Peyer's patch (tissue), 4 donors: ENCODE results near the gene HVCN1. TPM values are rescaled to one million over a fixed set of nuclear protein-coding genes. Genes with fewer than 3 reads are reported as not detected.

Experiments
- DNase-seq, 3 donors: peaks; one replicate each; pipeline ENCODE4 v3.0.0-alpha.2; 2017 to 2019
- H3K27ac ChIP-seq, 4 donors: fragments of 200-600 bp; sonication (generic); one replicate each; pipeline ENCODE4 v1.5.1; 2016 to 2019
- H3K27me3 ChIP-seq, 2 donors: fragments of 200-600 bp; sonication (generic); one replicate each; pipeline ENCODE4 v1.5.1; 2019
- H3K36me3 ChIP-seq, 3 donors: fragments of 200-600 bp; sonication (generic); one replicate each; pipeline ENCODE4 v1.5.1; 2016 to 2019
- H3K4me1 ChIP-seq, 4 donors: fragments of 200-600 bp; sonication (generic); one replicate each; pipeline ENCODE4 v1.5.1; 2016 to 2019
- H3K4me3 ChIP-seq, 4 donors: fragments of 200-600 bp; sonication (generic); 1 replicate in 3 of 4; 2 replicates in 1 of 4; pipeline ENCODE4 v1.5.1; 2016 to 2019; ENCODE audit warnings: mild to moderate bottlenecking in 1 of 4
- H3K9me3 ChIP-seq, 4 donors: fragments of 200-600 bp; sonication (generic); one replicate each; pipeline ENCODE4 v1.5.1; 2016 to 2019; ENCODE audit warnings: mild to moderate bottlenecking in 1 of 4
- CTCF ChIP-seq, 6 experiments: fragments of 450-650 bp in 4 of 6; fragments of 200-600 bp in 2 of 6; sonication (generic) in 1 of 6; IDR thresholded peaks; one replicate each; pipeline ENCODE4 v1.5.1; 2017 to 2019; ENCODE audit warnings: antibody characterized with exemption in 6 of 6, mild to moderate bottlenecking in 3 of 6, moderate library complexity in 1 of 6
- POLR2A ChIP-seq, 2 donors: fragments of 450-650 bp; IDR thresholded peaks; one replicate each; pipeline ENCODE4 v1.5.1; 2017; ENCODE audit warnings: antibody characterized with exemption in 2 of 2, mild to moderate bottlenecking in 2 of 2, moderate library complexity in 2 of 2
- total RNA-seq, 4 donors: library from RNA; depleted of rRNA; stranded (reverse); fragments of >200 nt; gene quantifications; one replicate each; pipeline ENCODE4 v1.1.0, GENCODE V29; 2016

Gene HVCN1
- total RNA-seq, 4 donors from 2014 or later = 2.6 to 16.5 (median 4.7) TPM

DNA sequence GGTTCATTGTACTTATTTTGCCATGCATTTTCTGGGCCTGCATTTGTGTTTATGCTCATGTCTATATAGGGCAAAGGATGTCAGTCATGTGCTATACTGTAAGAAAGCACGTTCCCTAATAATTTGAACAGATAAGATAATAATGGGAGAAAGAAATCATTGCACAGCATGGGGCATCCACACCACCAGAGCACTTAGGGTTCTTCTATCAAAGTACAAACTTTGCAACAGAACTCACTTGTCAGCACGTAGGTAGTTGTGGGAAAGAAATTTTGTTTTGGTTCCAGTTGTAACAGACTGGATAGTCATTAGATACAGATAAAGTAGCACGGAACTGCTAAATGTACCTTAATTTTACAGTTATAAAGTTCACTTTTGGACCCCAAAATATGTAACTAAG lies 43.7 kb upstream of the HVCN1 start:
- peaks cover 0 to 42% (median 3%) of the 10 kb centered on the region in 3 donors for H3K36me3 ChIP-seq
- no peak for TF ChIP-seq POLR2A (IDR thresholded peaks at IDR 0.05)
- no peak for TF ChIP-seq CTCF (IDR thresholded peaks at IDR 0.05)
- H3K4me1 ChIP-seq = peaks cover 0 to 43% (median 14%) of the 10 kb centered on the region in 4 donors
- H3K4me3 ChIP-seq = no peak overlapping the region
- no peak overlapping the region for H3K27ac ChIP-seq
- H3K9me3 ChIP-seq = no peaks in the 10 kb centered on the region
- H3K27me3 ChIP-seq = no peaks in the 10 kb centered on the region
- no peak for DNase-seq

- Histone ChIP-seq H3K36me3 (peaks cover 0 to 51% (median 3%) of the 10 kb centered on the region in 3 donors), H3K4me3 (no peak overlapping the region), H3K4me1 (peaks cover 0 to 35% (median 16%) of the 10 kb centered on the region in 4 donors), H3K27ac (no peak overlapping the region), H3K9me3 (no peaks in the 10 kb centered on the region), H3K27me3 (no peaks in the 10 kb centered on the region)
- no peak for DNase-seq
- TF ChIP-seq CTCF (IDR thresholded peaks at IDR 0.05) (no peak), POLR2A (IDR thresholded peaks at IDR 0.05) (no peak)
These were observed 42.6 kb upstream of the HVCN1 start for GRCh38 chr12:110731479-110731878.

GRCh38 chr12:110728628-110729027 lies 39.7 kb upstream of the HVCN1 start:
- Histone ChIP-seq H3K36me3 (peaks cover 0 to 70% (median 3%) of the 10 kb centered on the region in 3 donors), H3K27me3 (no peaks in the 10 kb centered on the region), H3K4me3 (no peak overlapping the region), H3K4me1 (peaks cover 0 to 19% (median 9%) of the 10 kb centered on the region in 4 donors), H3K27ac (peak overlapping the region in 2 of 4 donors; percentile 47 to 70), H3K9me3 (no peaks in the 10 kb centered on the region)
- TF ChIP-seq CTCF (IDR thresholded peaks at IDR 0.05) (no peak), POLR2A (IDR thresholded peaks at IDR 0.05) (no peak)
- DNase-seq = no peak

DNA sequence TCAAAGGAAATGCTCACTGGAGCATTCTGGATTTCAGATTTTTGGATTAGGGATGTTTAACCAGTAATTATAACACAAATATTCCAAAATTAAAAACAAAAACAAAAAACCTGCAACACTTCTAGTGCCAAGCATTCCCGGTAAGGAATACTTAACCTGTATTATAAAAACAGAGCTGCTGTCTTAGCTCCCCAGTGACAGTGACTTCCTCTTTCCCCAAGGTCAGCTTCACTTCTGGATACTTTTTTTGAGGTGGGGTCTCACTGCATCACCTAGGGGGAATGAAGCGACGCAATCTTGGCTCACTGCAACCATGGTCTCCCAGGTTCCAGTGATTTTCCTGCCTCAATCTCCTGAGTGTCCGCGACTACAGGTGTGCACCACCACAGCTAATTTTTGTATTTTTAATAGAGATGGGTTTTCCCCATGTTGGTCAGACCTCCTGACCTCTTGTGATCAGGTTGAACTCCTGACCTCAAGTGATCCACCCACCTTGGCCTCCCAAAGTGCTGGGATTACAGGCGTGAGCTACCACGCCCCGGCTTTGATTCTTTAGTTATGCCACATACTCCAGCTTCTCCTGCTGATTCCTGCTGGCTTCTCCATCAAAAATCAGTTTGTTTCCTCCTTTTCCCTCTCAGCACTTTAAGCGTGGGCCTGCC lies 37.9 kb upstream of the HVCN1 start:
- Histone ChIP-seq H3K4me3 (no peak overlapping the region), H3K36me3 (peaks cover 0 to 83% (median 3%) of the 10 kb centered on the region in 3 donors), H3K27ac (peak overlapping the region in 2 of 4 donors; percentile 47 to 70), H3K4me1 (peaks cover 0 to 14% (median 0%) of the 10 kb centered on the region in 4 donors), H3K9me3 (no peaks in the 10 kb centered on the region), H3K27me3 (no peaks in the 10 kb centered on the region)
- no peak for DNase-seq
- TF ChIP-seq POLR2A (IDR thresholded peaks at IDR 0.05) (no peak), CTCF (IDR thresholded peaks at IDR 0.05) (no peak)

DNA sequence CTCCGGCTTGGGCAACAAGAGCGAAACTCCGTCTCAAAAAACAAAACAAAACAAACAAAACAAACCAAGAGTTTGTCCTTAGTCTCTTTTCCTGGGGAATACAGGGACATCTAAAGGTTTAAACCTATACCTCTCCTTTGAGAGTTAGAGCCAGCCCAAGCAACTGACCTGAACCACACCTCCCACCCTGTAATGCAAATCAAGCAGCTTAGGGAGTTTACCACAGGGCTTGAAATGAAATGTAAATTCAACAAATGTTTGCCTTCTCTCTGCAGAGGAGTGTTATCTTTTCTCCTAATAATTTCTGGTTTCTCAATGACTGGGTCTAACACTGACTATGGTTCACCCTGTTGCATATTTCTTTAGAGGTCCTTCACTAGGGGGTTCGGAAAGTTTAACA lies 37.1 kb upstream of the HVCN1 start:
- H3K36me3 ChIP-seq = peaks cover 0 to 91% (median 8%) of the 10 kb centered on the region in 3 donors

More for the DNA sequence above, 37.1 kb upstream of the HVCN1 start:
- H3K27ac ChIP-seq = peak overlapping the region in 1 of 4 donors; percentile 70
- TF ChIP-seq CTCF (IDR thresholded peaks at IDR 0.05) (no peak), POLR2A (IDR thresholded peaks at IDR 0.05) (no peak)
- H3K9me3 ChIP-seq = no peaks in the 10 kb centered on the region
- no peak for DNase-seq
- H3K4me1 ChIP-seq = peaks cover 0 to 8% (median 0%) of the 10 kb centered on the region in 4 donors
- no peaks in the 10 kb centered on the region for H3K27me3 ChIP-seq
- no peak overlapping the region for H3K4me3 ChIP-seq
